Measurements from ENCODE around the gene EPHA4.
A peak's percentile ranks its signal among the peaks of the same experiment; 100 is the strongest.

Gene EPHA4

GRCh38 chr2:221503965-221504364 lies 68.1 kb downstream of the EPHA4 start:
- DNase-seq (ENCODE audit: low read depth), result no peak

DNA sequence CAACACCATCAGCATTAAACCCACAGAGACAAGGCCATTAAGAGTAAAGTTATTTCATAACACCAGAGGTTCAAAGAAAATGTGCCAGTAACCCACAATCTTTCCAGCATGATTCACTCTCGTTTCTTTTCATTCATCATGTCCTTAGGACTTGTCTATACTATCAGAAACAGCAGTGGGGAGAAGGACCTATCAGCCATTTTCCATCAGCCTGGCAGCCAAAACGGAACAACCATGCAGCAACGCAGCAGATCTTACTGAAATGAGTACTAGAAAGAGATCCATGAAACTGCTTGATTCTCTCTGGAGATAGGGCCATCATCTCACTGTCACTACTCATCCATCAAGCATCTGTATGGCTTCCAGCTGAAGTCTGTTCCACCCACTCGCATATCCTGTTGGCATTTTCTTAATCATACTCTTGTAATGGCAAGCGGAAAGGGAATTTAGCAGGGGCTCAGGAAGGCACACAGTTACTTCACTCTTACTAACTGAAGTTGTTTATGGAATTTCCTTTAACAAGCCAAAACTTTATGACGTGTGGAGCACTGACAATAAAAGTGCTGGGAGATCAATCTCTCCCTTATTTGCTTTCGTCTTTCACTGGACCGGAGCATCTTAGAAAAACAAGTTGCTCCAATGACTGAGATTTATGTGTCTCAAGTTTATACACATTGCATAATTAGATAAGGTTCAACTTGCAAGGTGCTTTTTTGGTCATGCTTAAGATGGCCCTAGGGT lies 69.7 kb downstream of the EPHA4 start:
- DNase-seq (ENCODE audit: low read depth), result peak; percentile 77

GRCh38 chr2:221501883-221502269 lies 70.2 kb downstream of the EPHA4 start:
- DNase-seq (ENCODE audit: low read depth), result no peak

GRCh38 chr2:221501210-221501882 lies 70.8 kb downstream of the EPHA4 start:
- DNase-seq (ENCODE audit: low read depth), result peak; percentile 58

GRCh38 chr2:221500501-221501209 lies 71.4 kb downstream of the EPHA4 start:
- DNase-seq (ENCODE audit: low read depth), result no peak

DNA sequence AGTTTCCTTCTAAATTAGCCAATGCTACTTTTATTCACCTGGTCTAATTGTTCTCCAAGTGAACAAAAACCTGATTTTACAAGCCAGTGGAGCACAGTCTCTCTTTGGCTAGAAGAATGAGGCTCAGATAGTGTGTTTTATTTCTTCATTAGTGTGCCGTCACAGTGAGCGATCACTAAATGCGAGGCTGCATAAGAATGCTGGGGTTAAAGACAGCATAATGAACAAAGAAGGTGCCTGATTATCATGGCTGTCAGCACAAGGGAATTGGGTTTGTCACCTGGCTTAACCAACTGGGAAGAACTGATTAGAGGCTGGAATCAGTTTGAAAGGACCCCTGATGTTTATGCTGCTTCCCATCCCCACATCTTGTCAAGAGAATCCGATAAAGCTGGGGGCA lies 76.4 kb downstream of the EPHA4 start:
- DNase-seq (ENCODE audit: low read depth), result no peak

- no peak for DNase-seq (ENCODE audit: low read depth)
Observed at GRCh38 chr2:221494556-221494955, 77.5 kb downstream of the EPHA4 start.

GRCh38 chr2:221493391-221493790 lies 78.7 kb downstream of the EPHA4 start:
- DNase-seq (ENCODE audit: low read depth), result no peak

- DNase-seq (ENCODE audit: low read depth), result no peak
Observed at GRCh38 chr2:221492636-221493035, 79.5 kb downstream of the EPHA4 start.

DNA sequence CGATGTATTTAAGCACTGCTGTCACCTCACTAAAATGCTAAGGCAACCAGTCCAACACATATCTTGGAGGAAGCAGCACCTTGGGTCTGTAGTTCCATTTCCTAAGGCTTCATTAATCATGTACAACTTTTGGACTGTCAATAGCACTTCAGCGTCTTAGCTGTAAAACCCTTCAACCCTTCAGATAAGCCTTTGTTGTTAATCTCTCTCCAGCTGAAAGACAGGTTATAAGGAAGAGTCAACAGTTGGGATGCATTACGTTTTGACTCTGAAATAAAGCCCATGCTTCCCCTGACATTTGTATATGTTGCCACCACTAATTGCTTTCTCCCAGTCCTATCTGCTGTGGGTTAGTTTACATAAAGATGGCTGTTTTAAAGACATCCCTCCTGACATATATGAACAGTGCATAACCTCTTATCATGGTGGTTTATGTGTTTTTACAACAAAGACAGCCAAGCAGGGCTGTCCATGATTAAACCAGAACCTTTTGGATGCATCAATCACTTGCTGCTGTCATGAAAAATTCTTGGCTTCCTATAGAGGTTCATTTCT lies 81.5 kb downstream of the EPHA4 start:
- DNase-seq (ENCODE audit: low read depth), result no peak

- DNase-seq (ENCODE audit: low read depth), result no peak
Observed at GRCh38 chr2:221488136-221488807, 83.8 kb downstream of the EPHA4 start.

GRCh38 chr2:221486106-221486505 lies 86.0 kb downstream of the EPHA4 start:
- DNase-seq (ENCODE audit: low read depth), result no peak

- DNase-seq (ENCODE audit: low read depth), result no peak
Observed at GRCh38 chr2:221485503-221485870, 86.6 kb downstream of the EPHA4 start.

DNA sequence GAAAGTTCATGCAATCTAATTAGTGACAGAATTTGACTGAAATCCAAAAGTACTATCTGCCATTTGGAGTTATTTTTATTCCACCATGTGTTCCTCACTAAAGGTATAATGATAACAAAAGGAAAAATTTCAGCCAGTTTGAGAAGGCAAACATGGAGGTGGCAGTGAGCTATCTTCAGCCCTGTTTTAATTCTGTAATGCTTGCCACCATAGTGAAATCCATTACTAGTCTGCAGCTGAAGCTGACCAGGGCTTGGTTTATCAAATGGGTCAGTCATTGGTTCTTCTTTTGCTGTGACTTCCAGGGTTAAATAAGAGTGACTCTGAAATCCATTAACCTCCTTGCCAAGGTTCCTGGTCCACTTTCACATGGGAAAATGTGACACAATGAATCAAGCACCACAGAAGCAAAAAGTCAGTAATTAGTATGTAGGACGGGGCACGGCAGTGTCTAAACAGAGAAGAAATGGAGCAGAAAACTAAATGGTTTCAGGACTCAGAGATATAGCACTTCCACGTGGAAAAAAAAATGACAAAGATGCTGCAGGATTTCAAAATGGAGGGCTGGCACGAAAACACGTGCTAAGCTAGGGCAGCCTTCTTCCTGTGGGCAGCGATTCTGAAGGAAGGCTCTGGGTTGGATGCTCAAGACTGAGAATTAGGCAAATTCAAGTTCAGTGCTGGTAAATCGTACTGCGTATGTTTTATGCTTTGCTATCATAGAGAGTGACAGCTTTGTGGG lies 87.2 kb downstream of the EPHA4 start:
- DNase-seq (ENCODE audit: low read depth), result no peak

- DNase-seq (ENCODE audit: low read depth), result no peak
Observed at GRCh38 chr2:221482666-221483455, 89.2 kb downstream of the EPHA4 start.

DNA sequence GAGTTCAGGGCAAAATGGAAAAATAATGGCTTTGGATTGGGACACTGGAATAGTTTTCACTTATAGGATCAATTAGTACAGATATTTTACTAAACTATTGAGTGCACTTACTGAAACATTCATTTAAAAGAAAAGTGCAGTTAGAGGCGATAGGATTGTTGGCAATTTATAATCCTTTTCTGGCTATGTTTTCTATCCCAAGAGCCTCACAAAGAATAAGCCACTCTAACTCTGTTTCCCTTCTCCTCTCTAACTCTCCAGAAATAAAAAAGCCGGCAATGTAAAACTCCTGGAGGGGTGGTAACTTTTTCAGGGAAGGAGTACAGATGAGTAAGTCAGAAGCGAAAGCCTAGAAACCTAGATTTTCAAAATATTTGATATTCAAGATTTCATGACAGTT lies 91.3 kb downstream of the EPHA4 start:
- no peak for DNase-seq (ENCODE audit: low read depth)

- DNase-seq (ENCODE audit: low read depth), result no peak
Observed at GRCh38 chr2:221480163-221480562, 91.9 kb downstream of the EPHA4 start.

- no peak for DNase-seq (ENCODE audit: low read depth)
Observed at GRCh38 chr2:221478485-221478863, 93.6 kb downstream of the EPHA4 start.

GRCh38 chr2:221477714-221478484 lies 94.2 kb downstream of the EPHA4 start:
- no peak for DNase-seq (ENCODE audit: low read depth)

DNA sequence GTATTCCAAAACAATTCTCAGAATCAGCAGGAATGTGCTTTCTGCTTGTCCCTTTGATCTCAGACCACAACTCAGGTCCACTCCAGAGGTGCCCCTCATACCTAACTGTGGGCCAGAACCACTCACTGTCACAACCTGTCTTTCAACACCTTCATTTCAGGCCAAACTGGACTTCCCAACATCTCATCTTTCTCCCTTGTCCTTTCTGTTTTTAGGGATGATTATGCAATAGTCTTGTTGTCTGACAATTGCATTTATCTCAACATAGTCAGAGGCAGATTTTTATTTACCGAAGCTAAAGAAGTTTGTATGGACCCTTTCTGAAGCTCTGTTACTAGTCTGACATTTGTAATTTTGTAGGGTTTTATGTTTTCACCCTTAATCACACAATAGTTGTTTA lies 95.9 kb downstream of the EPHA4 start:
- no peak for DNase-seq (ENCODE audit: low read depth)

Data from stromal cell of bone marrow (primary cell).